Fibroblast of lung (primary cell): Measurements from ENCODE around the gene PCNT. TPM values are rescaled to one million over a fixed set of nuclear protein-coding genes. Genes with fewer than 3 reads are reported as not detected.

Experiments used
- DNase-seq, 2 donors: peaks; one replicate each; pipeline versions ENCODE4 v3.0.0 to v3.0.0-alpha.2; 2010; ENCODE audit warnings: low read depth in 2 of 2
- H2AFZ ChIP-seq: 2 replicates; pipeline ENCODE4 v1.5.1; 2012; ENCODE audit warnings: low read length, control low read depth, inconsistent platforms
- H3K27ac ChIP-seq: 2 replicates; pipeline ENCODE4 v1.5.1; 2011; ENCODE audit warnings: low read length, control low read depth; ENCODE audit not compliant: insufficient read depth
- H3K27me3 ChIP-seq: 2 replicates; pipeline ENCODE4 v1.5.1; 2011; ENCODE audit warnings: mild to moderate bottlenecking, low read length; ENCODE audit not compliant: control insufficient read depth, insufficient read depth
- H3K36me3 ChIP-seq: 2 replicates; pipeline ENCODE4 v1.5.1; 2011; ENCODE audit warnings: low read length; ENCODE audit not compliant: control insufficient read depth, insufficient read depth
- H3K4me1 ChIP-seq: 2 replicates; pipeline ENCODE4 v1.5.1; 2011; ENCODE audit warnings: low read length; ENCODE audit not compliant: control insufficient read depth, insufficient read depth; ENCODE audit errors: extremely low read depth
- H3K4me2 ChIP-seq: 2 replicates; pipeline ENCODE4 v1.5.1; 2011; ENCODE audit warnings: low read length, control low read depth; ENCODE audit not compliant: insufficient read depth; ENCODE audit errors: extremely low read depth
- H3K4me3 ChIP-seq, 4 experiments: fragments of 200-600 bp in 1 of 4; sonication (generic) in 1 of 4; replicated peaks in 1 of 4; 2 replicates each; pipeline ENCODE4 v1.5.1; 2011 to 2016; ENCODE audit warnings: low read length in 4 of 4, low read depth in 3 of 4, mild to moderate bottlenecking in 3 of 4, control low read depth in 2 of 4, inconsistent platforms in 1 of 4, mixed read lengths in 1 of 4; ENCODE audit not compliant: insufficient read depth in 1 of 4; ENCODE audit errors: control extremely low read depth in 1 of 4
- H3K79me2 ChIP-seq: 2 replicates; pipeline ENCODE4 v1.5.1; 2012; ENCODE audit warnings: mild to moderate bottlenecking, low read length, inconsistent platforms; ENCODE audit not compliant: control insufficient read depth, insufficient read depth
- H3K9ac ChIP-seq: 2 replicates; pipeline ENCODE4 v1.5.1; 2011; ENCODE audit warnings: mild to moderate bottlenecking, low read length, control low read depth; ENCODE audit not compliant: insufficient read depth
- H3K9me3 ChIP-seq: 2 replicates; pipeline ENCODE4 v1.5.1; 2012; ENCODE audit warnings: low read depth, low read length; ENCODE audit not compliant: control insufficient read depth, insufficient read depth
- H4K20me1 ChIP-seq: 2 replicates; pipeline ENCODE4 v1.5.1; 2011; ENCODE audit warnings: low read length; ENCODE audit not compliant: control insufficient read depth, insufficient read depth; ENCODE audit errors: extremely low read depth
- CTCF ChIP-seq, 2 donors: IDR thresholded peaks in 1 of 2; conservative IDR thresholded peaks in 1 of 2; 1 replicate in 1 of 2; 2 replicates in 1 of 2; pipeline ENCODE4 v1.5.1; 2011 to 2012; ENCODE audit warnings: low read length in 2 of 2, control low read depth in 1 of 2, inconsistent platforms in 1 of 2, low read depth in 1 of 2, mild to moderate bottlenecking in 1 of 2
- EZH2 ChIP-seq: IDR thresholded peaks from 2 replicates; pipeline ENCODE4 v1.5.1; 2012; ENCODE audit warnings: low read length, control low read depth, mild to moderate bottlenecking; ENCODE audit errors: missing control alignments
- polyA plus RNA-seq, 2 donors: library from polyadenylated mRNA; depleted of rRNA in 1 of 2; stranded (reverse) in 1 of 2; unstranded in 1 of 2; fragments of >200 nt; gene quantifications; 2 replicates each; pipeline ENCODE4 v1.2.1, GENCODE V29; 2011 to 2012; ENCODE audit warnings: missing spikeins in 1 of 2
- total RNA-seq: library from RNA; depleted of rRNA; stranded (reverse); fragments of >200 nt; gene quantifications from 2 replicates; pipeline ENCODE4 v1.2.1, GENCODE V29; 2014

PCNT gene
- total and polyA plus RNA-seq, 2 donors (not counting 1 experiment from before 2014, with no cell fraction given) = 7.4 to 26.1 TPM

GRCh38 chr21:46420241-46421190 lies 96.6 kb downstream of the PCNT start:
- no peak for DNase-seq
- Histone ChIP-seq H3K4me3 (no peak overlapping the region), H3K79me2 (no peaks in the 10 kb centered on the region), H3K9me3 (no peaks in the 10 kb centered on the region), H3K4me2 (no peak overlapping the region), H3K36me3 (peaks cover 16% of the 10 kb centered on the region), H3K27me3 (no peaks in the 10 kb centered on the region), H3K9ac (no peak overlapping the region), H2AFZ (no peak overlapping the region), H3K27ac (no peak overlapping the region), H3K4me1 (no peaks in the 10 kb centered on the region), H4K20me1 (no peaks in the 10 kb centered on the region)
- TF ChIP-seq EZH2 (no peak), CTCF (conservative IDR thresholded peaks at IDR 0.05 in 1 of 2, IDR thresholded peaks at IDR 0.05 in 1 of 2; ENCODE audit: low read depth in 1 of 2, low read length in 2 of 2) (no peak)

- Histone ChIP-seq H3K9me3 (no peaks in the 10 kb centered on the region), H3K4me3 (no peak overlapping the region), H2AFZ (no peak overlapping the region), H4K20me1 (no peaks in the 10 kb centered on the region), H3K9ac (no peak overlapping the region), H3K27ac (no peak overlapping the region), H3K36me3 (peaks cover 19% of the 10 kb centered on the region), H3K27me3 (no peaks in the 10 kb centered on the region), H3K4me2 (no peak overlapping the region), H3K4me1 (no peaks in the 10 kb centered on the region), H3K79me2 (no peaks in the 10 kb centered on the region)
- no peak for DNase-seq
- no peak for TF ChIP-seq CTCF (conservative IDR thresholded peaks at IDR 0.05 in 1 of 2, IDR thresholded peaks at IDR 0.05 in 1 of 2; ENCODE audit: low read depth in 1 of 2, low read length in 2 of 2)
Measured at GRCh38 chr21:46421191-46421750, 97.3 kb downstream of the PCNT start.

GRCh38 chr21:46421756-46422555 lies 98.0 kb downstream of the PCNT start:
- Histone ChIP-seq H2AFZ (no peak overlapping the region), H3K9ac (no peak overlapping the region), H3K27ac (no peak overlapping the region), H3K4me3 (no peak overlapping the region), H3K4me1 (no peaks in the 10 kb centered on the region), H3K9me3 (no peaks in the 10 kb centered on the region), H3K27me3 (no peaks in the 10 kb centered on the region), H3K36me3 (peaks cover 15% of the 10 kb centered on the region), H3K79me2 (no peaks in the 10 kb centered on the region), H3K4me2 (no peak overlapping the region), H4K20me1 (no peaks in the 10 kb centered on the region)
- TF ChIP-seq EZH2 (no peak), CTCF (conservative IDR thresholded peaks at IDR 0.05 in 1 of 2, IDR thresholded peaks at IDR 0.05 in 1 of 2; ENCODE audit: low read depth in 1 of 2, low read length in 2 of 2) (no peak)
- no peak for DNase-seq
